IMR-90 (cell line): ENCODE results near the gene PDE4B.

Source experiments
- MAFK ChIP-seq: IDR thresholded peaks from 2 replicates; pipeline ENCODE4 v1.6.1; 2012; ENCODE audit warnings: low read depth, low read length, improper control_type of control experiment
- MXI1 ChIP-seq: IDR thresholded peaks from 2 replicates; pipeline ENCODE4 v1.6.1; 2012; ENCODE audit warnings: low read depth, mild to moderate bottlenecking, low read length, moderate library complexity, borderline replicate concordance
- POLR2A ChIP-seq: IDR thresholded peaks from 2 replicates; pipeline ENCODE4 v1.6.1; 2012; ENCODE audit warnings: mild to moderate bottlenecking, low read depth, low read length
- SMC3 ChIP-seq: fragments of 150-350 bp; IDR thresholded peaks from 2 replicates; pipeline ENCODE4 v1.6.1; 2016; ENCODE audit warnings: low read depth, mild to moderate bottlenecking, antibody characterized with exemption, low read length, moderate library complexity
- TF ChIP-seq, protein P1 (sequence below): conservative IDR thresholded peaks from 2 replicates; pipeline ENCODE4 v1.5.1; 2012; ENCODE audit warnings: mild to moderate bottlenecking, low read depth, low read length, improper control_type of control experiment
- TF ChIP-seq, protein P2 (sequence below): fragments of 150-350 bp; IDR thresholded peaks from 2 replicates; pipeline ENCODE4 v1.6.1; 2017; ENCODE audit warnings: mild to moderate bottlenecking, antibody characterized with exemption, low read length, low read depth

DNA sequence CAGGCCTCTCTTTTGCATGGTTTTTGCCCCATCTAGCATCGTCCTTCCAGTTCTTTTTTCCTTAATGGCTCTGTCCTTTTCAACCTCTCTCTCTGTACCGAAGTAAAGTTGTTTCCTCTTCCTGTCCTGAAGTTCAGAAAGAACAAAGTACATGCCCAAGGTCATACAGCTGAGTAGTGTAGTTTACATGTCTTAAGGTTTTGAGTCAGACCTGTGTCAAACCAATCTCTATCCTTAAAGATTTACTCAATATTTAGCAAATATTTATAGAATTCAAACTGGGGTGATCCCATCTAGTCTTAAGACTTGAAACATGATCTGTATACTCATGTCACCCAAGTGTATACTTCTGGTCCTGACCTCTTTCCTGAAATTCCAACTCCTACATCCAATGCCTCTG is 622.6 kb downstream of the PDE4B start:
- TF ChIP-seq, protein P1, sequence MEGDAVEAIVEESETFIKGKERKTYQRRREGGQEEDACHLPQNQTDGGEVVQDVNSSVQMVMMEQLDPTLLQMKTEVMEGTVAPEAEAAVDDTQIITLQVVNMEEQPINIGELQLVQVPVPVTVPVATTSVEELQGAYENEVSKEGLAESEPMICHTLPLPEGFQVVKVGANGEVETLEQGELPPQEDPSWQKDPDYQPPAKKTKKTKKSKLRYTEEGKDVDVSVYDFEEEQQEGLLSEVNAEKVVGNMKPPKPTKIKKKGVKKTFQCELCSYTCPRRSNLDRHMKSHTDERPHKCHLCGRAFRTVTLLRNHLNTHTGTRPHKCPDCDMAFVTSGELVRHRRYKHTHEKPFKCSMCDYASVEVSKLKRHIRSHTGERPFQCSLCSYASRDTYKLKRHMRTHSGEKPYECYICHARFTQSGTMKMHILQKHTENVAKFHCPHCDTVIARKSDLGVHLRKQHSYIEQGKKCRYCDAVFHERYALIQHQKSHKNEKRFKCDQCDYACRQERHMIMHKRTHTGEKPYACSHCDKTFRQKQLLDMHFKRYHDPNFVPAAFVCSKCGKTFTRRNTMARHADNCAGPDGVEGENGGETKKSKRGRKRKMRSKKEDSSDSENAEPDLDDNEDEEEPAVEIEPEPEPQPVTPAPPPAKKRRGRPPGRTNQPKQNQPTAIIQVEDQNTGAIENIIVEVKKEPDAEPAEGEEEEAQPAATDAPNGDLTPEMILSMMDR = no peak
- TF ChIP-seq MXI1 = no peak
- TF ChIP-seq POLR2A = no peak
- TF ChIP-seq MAFK = no peak
- TF ChIP-seq SMC3 = no peak
- TF ChIP-seq, protein P2, sequence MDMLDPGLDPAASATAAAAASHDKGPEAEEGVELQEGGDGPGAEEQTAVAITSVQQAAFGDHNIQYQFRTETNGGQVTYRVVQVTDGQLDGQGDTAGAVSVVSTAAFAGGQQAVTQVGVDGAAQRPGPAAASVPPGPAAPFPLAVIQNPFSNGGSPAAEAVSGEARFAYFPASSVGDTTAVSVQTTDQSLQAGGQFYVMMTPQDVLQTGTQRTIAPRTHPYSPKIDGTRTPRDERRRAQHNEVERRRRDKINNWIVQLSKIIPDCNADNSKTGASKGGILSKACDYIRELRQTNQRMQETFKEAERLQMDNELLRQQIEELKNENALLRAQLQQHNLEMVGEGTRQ = no peak
